IMR-90 (cell line): Measurements from ENCODE around the gene TACR2. TPM values are rescaled to one million over a fixed set of nuclear protein-coding genes. Genes with fewer than 3 reads are reported as not detected.

Source experiments
- ATAC-seq: fragments of 200-7000 bp; cut with Tn5 transposase; 2 replicates; pipeline ENCODE4 v1.9.1; 2020; ENCODE audit warnings: low read depth, mild to moderate bottlenecking, moderate library complexity
- BruUV-seq: library from RNA; stranded (reverse); fragments of 400-500 nt; replicated peaks from 2 replicates; lab custom pipeline; 2021; lab: Mats Ljungman, UMichigan
- CTCF ChIA-PET: fragments of 300-600 bp; formaldehyde crosslinking; extraction: SDS; loops from one replicate; lab custom pipeline; 2021; ENCODE audit warnings: antibody characterized with exemption; lab: Yijun Ruan, JAX
- POLR2A ChIA-PET: fragments of 300-600 bp; sonication (Branson Sonifier 250); formaldehyde crosslinking; loops from one replicate; lab custom pipeline; 2022; ENCODE audit warnings: antibody characterized with exemption; ENCODE audit not compliant: unreplicated experiment; lab: Charles Lee
- DNase-seq: peaks from one replicate; pipeline ENCODE4 v3.0.0; 2013
- H2AFZ ChIP-seq: replicated peaks from 2 replicates; pipeline ENCODE3; 2013; ENCODE audit warnings: low read length, mild to moderate bottlenecking; ENCODE audit not compliant: poor library complexity
- H2AK5ac ChIP-seq: 2 replicates; pipeline ENCODE4 v1.6.1; 2013; ENCODE audit warnings: low read depth, low read length, inconsistent platforms
- H2AK9ac ChIP-seq: replicated peaks from 2 replicates; pipeline ENCODE3; 2013; ENCODE audit warnings: mild to moderate bottlenecking, low read depth, low read length, moderate library complexity; ENCODE audit not compliant: poor library complexity
- H2BK120ac ChIP-seq: 2 replicates; pipeline ENCODE4 v1.6.1; 2013; ENCODE audit warnings: low read depth, low read length, inconsistent platforms
- H2BK15ac ChIP-seq: 3 replicates; pipeline ENCODE4 v1.6.1; 2013; ENCODE audit warnings: low read depth, low read length, inconsistent platforms
- H2BK20ac ChIP-seq: 2 replicates; pipeline ENCODE4 v1.6.1; 2013; ENCODE audit warnings: low read depth, mild to moderate bottlenecking, inconsistent platforms, low read length, moderate library complexity
- H2BK5ac ChIP-seq: 2 replicates; pipeline ENCODE4 v1.6.1; 2013; ENCODE audit warnings: mild to moderate bottlenecking, low read depth, low read length, inconsistent platforms; ENCODE audit not compliant: poor library complexity, severe bottlenecking
- H3K14ac ChIP-seq: replicated peaks from 2 replicates; pipeline ENCODE4 v1.6.1; 2013; ENCODE audit warnings: low read depth, low read length, inconsistent platforms
- H3K18ac ChIP-seq: 2 replicates; pipeline ENCODE4 v1.6.1; 2013; ENCODE audit warnings: low read depth, low read length, control low read depth
- H3K23ac ChIP-seq: 2 replicates; pipeline ENCODE4 v1.6.1; 2013; ENCODE audit warnings: low read depth, low read length, inconsistent platforms
- H3K27ac ChIP-seq: 2 replicates; pipeline ENCODE4 v1.5.1; 2013; ENCODE audit warnings: mild to moderate bottlenecking, control low read depth, low read length; ENCODE audit not compliant: insufficient read depth
- H3K27me3 ChIP-seq: 2 replicates; pipeline ENCODE4 v1.6.1; 2013; ENCODE audit warnings: low read length; ENCODE audit not compliant: control insufficient read depth, insufficient read depth
- H3K36me3 ChIP-seq: 2 replicates; pipeline ENCODE4 v1.6.1; 2013; ENCODE audit warnings: low read length, mixed read lengths; ENCODE audit not compliant: control insufficient read depth, insufficient read depth
- H3K4ac ChIP-seq: 2 replicates; pipeline ENCODE4 v1.6.1; 2013; ENCODE audit warnings: low read depth, low read length, inconsistent platforms
- H3K4me1 ChIP-seq: 2 replicates; pipeline ENCODE4 v1.6.1; 2013; ENCODE audit warnings: low read length, mixed read lengths; ENCODE audit not compliant: control insufficient read depth, insufficient read depth
- H3K4me2 ChIP-seq: 2 replicates; pipeline ENCODE4 v1.6.1; 2013; ENCODE audit warnings: low read depth, mild to moderate bottlenecking, control low read depth, low read length, moderate library complexity
- H3K4me3 ChIP-seq: 2 replicates; pipeline ENCODE4 v1.5.1; 2013; ENCODE audit warnings: low read depth, mild to moderate bottlenecking, control low read depth, low read length, moderate library complexity; ENCODE audit not compliant: insufficient read depth
- H3K56ac ChIP-seq: 2 replicates; pipeline ENCODE4 v1.6.1; 2013; ENCODE audit warnings: low read length, inconsistent platforms; ENCODE audit not compliant: insufficient read depth; ENCODE audit errors: extremely low read depth
- H3K79me1 ChIP-seq, 2 experiments: 2 replicates each; pipeline ENCODE4 v1.6.1; 2013; ENCODE audit warnings: low read length in 2 of 2, inconsistent platforms in 1 of 2, low read depth in 1 of 2
- H3K9ac ChIP-seq: 2 replicates; pipeline ENCODE4 v1.6.1; 2013; ENCODE audit warnings: low read depth, low read length, control low read depth
- H3K9me1 ChIP-seq: 2 replicates; pipeline ENCODE4 v1.6.1; 2013; ENCODE audit warnings: low read length, inconsistent platforms; ENCODE audit not compliant: insufficient read depth
- H3K9me3 ChIP-seq: 2 replicates; pipeline ENCODE4 v1.6.1; 2013; ENCODE audit warnings: low read length; ENCODE audit not compliant: control insufficient read depth, insufficient read depth
- H4K20me1 ChIP-seq: 2 replicates; pipeline ENCODE4 v1.6.1; 2013; ENCODE audit warnings: low read length, inconsistent platforms; ENCODE audit not compliant: insufficient read depth
- H4K5ac ChIP-seq: 2 replicates; pipeline ENCODE4 v1.6.1; 2013; ENCODE audit warnings: mild to moderate bottlenecking, low read depth, low read length, control low read depth
- H4K8ac ChIP-seq, 2 experiments: 2 replicates each; pipeline ENCODE4 v1.6.1; 2013; ENCODE audit warnings: low read depth in 2 of 2, low read length in 2 of 2, control low read depth in 1 of 2, inconsistent platforms in 1 of 2
- H4K91ac ChIP-seq: 2 replicates; pipeline ENCODE4 v1.6.1; 2013; ENCODE audit warnings: low read depth, low read length, inconsistent platforms; ENCODE audit not compliant: insufficient read depth
- BHLHE40 ChIP-seq: fragments of 150-350 bp; IDR thresholded peaks from 2 replicates; pipeline ENCODE4 v1.6.1; 2016; ENCODE audit warnings: mild to moderate bottlenecking, low read depth, low read length
- CEBPB ChIP-seq: IDR thresholded peaks from 2 replicates; pipeline ENCODE4 v1.6.1; 2012; ENCODE audit warnings: low read depth, low read length, improper control_type of control experiment
- RAD21 ChIP-seq: IDR thresholded peaks from 2 replicates; pipeline ENCODE4 v1.6.1; 2012; ENCODE audit warnings: low read length, improper control_type of control experiment
- WGBS, 2 experiments: methylation state at CpG; one replicate each; pipeline versions ENCODE4 v1.1.5 to v1.1.7; 2013; ENCODE audit warnings: missing lambda C conversion rate in 2 of 2; ENCODE audit not compliant: insufficient read length in 1 of 2; ENCODE audit errors: extremely low coverage in 2 of 2; 5-methylcytosine and 5-hydroxymethylcytosine counted together
- dilution Hi-C: fragments of 300-500 bp; cut with HindIII; formaldehyde crosslinking; loops from one replicate; pipeline ENCODE4 v1.14.3; 2018; ENCODE audit warnings: low sequenced_read_pairs; ENCODE audit not compliant: unreplicated experiment
- in situ Hi-C: fragments of 300-500 bp; cut with MboI; formaldehyde crosslinking; loops from 3 replicates; pipeline ENCODE4 v1.14.3; 2019; ENCODE audit warnings: low sequenced_read_pairs, inconsistent platforms, mixed read lengths
- intact Hi-C: fragments of 100-400 bp; cut with micrococcal nuclease; formaldehyde crosslinking; loops from 2 replicates; pipeline ENCODE4 v1.10.0; 2022
- polyA plus RNA-seq, 3 experiments: library from polyadenylated mRNA; depleted of rRNA; stranded (reverse); fragments of >200 nt; gene quantifications; 2 replicates each; pipeline ENCODE4 v1.2.3, GENCODE V29; 2012; ENCODE audit warnings: low replicate concordance in 1 of 3
- total RNA-seq: library from RNA; depleted of rRNA; stranded (reverse); fragments of >200 nt; gene quantifications from 2 replicates; pipeline ENCODE4 v1.2.3, GENCODE V29; 2012
- TF ChIP-seq, protein P1 (sequence below): fragments of 150-350 bp; IDR thresholded peaks from 2 replicates; pipeline ENCODE4 v1.6.1; 2017; ENCODE audit warnings: mild to moderate bottlenecking, antibody characterized with exemption, low read length, low read depth

Gene TACR2
- total and polyA plus RNA-seq, 2 of the 4 experiments (the other 2 are of a cell fraction), result not detected

- no peak overlapping the region for H3K56ac ChIP-seq
- dilution Hi-C loops (no loop called here), intact Hi-C loops (no loop called here), in situ Hi-C loops (no loop called here)
- H4K5ac ChIP-seq, result no peak overlapping the region
- peaks cover 19% of the 10 kb centered on the region for H3K36me3 ChIP-seq
- WGBS, 2 experiments, result no CpG with 5 or more reads among the region's 3 CpGs
- H3K14ac ChIP-seq, result no peak overlapping the region
- no peak overlapping the region for H4K91ac ChIP-seq
- DNase-seq, result peak; percentile 96
- H3K27me3 ChIP-seq, result no peaks in the 10 kb centered on the region
- H3K4me3 ChIP-seq, result no peak overlapping the region
- H4K20me1 ChIP-seq, result peaks cover 9% of the 10 kb centered on the region; the same call in 1 of the 2 replicates
- H3K27ac ChIP-seq, result no peak overlapping the region; the same call in 1 of the 2 replicates
- ChIA-PET POLR2A (no interaction called here), CTCF (interaction anchor here (2.0 kb wide), 1 partner anchor 11 kb away, joined by 9 read pairs; no protein-coding TSS in a partner anchor)
- H2BK120ac ChIP-seq, result no peak overlapping the region
- H2BK5ac ChIP-seq, result no peak overlapping the region
- H2BK20ac ChIP-seq, result no peak overlapping the region
- H2AK5ac ChIP-seq, result no peak overlapping the region
- TF ChIP-seq, protein P1, sequence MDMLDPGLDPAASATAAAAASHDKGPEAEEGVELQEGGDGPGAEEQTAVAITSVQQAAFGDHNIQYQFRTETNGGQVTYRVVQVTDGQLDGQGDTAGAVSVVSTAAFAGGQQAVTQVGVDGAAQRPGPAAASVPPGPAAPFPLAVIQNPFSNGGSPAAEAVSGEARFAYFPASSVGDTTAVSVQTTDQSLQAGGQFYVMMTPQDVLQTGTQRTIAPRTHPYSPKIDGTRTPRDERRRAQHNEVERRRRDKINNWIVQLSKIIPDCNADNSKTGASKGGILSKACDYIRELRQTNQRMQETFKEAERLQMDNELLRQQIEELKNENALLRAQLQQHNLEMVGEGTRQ, result 0 out of 2 replicates have a peak, but pooled peaks have one; percentile 35
- TF ChIP-seq CEBPB, result peak; percentile 53; the same call in 1 of the 2 replicates
- peak; percentile 34; the same call in 1 of the 2 replicates for TF ChIP-seq BHLHE40
- no peak for TF ChIP-seq RAD21
- H2BK15ac ChIP-seq, result no peak overlapping the region
- no peak overlapping the region for H3K18ac ChIP-seq
- no TSS peak for BruUV-seq
- no peak overlapping the region for H2AK9ac ChIP-seq
- H3K79me1 ChIP-seq, result peaks cover 0 to 6% of the 10 kb centered on the region in 2 experiments; a peak in 1 of 4 replicates
- H3K9me1 ChIP-seq, result peaks cover 24% of the 10 kb centered on the region
- no peak overlapping the region for H3K4me2 ChIP-seq
- H3K9ac ChIP-seq, result no peak overlapping the region
- peaks cover 17% of the 10 kb centered on the region for H3K4me1 ChIP-seq
- no peak overlapping the region for H3K4ac ChIP-seq
- no peak overlapping the region for H4K8ac ChIP-seq
- peak; percentile 75 for ATAC-seq
- no peaks in the 10 kb centered on the region for H3K9me3 ChIP-seq
- no peak overlapping the region for H2AFZ ChIP-seq
- H3K23ac ChIP-seq, result no peak overlapping the region
These were observed 13.2 kb downstream of the TACR2 start for GRCh38 chr10:69403519-69403918.
